ENCODE results near the gene LHX4.

The LHX4 gene

DNA sequence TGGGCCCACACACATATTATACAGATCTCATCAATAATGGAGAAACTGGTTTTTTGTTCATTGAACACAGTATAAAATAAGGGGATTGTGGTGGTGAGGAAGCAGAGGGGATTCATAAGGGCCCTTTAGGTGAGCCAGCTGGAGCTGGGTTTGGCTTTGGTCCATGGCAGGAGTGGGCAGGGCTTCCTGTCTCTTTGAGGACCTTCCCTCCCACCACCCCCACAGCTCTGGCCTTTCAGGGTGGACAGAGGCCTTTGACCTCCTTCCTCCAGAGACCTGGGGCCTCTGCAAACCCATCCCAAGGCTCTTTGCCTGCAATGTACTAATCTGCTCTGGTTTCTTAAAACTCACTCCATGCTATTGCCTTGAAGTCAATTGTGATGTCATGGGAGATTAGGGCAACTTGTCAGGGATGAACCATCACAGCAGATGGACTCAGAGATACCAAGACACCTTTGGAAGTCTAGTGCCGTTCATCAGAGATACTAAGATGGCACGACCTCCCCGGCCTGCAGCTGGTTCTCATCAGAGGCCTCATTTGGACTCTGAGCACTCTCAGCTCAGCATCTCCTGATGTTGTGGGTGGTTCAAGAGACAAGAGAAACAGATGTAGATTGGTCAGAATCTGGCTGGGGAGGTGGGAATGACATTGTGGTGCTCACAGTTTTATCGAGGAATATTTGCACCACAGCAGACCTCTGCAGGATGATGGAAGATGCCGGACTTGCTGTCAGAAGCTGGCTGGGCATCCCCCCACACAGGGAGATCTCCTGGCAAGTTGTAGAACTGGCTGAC lies 37.9 kb downstream of the LHX4 start:
- H3K36me3 ChIP-seq (ENCODE audit: control insufficient read depth, insufficient read depth, low read length) = peaks cover 7% of the 10 kb centered on the region
- no peaks in the 10 kb centered on the region for H3K27me3 ChIP-seq (ENCODE audit: control insufficient read depth, insufficient read depth, low read length)
- H3K4me3 ChIP-seq (ENCODE audit: low read depth, low read length) = no peak overlapping the region
- H3K9ac ChIP-seq (ENCODE audit: low read depth, low read length) = no peak overlapping the region
- no peaks in the 10 kb centered on the region for H3K9me3 ChIP-seq (ENCODE audit: control insufficient read depth, insufficient read depth, low read length)
- H3K4me1 ChIP-seq (ENCODE audit: control insufficient read depth, insufficient read depth, low read length) = peaks cover 31% of the 10 kb centered on the region

DNA sequence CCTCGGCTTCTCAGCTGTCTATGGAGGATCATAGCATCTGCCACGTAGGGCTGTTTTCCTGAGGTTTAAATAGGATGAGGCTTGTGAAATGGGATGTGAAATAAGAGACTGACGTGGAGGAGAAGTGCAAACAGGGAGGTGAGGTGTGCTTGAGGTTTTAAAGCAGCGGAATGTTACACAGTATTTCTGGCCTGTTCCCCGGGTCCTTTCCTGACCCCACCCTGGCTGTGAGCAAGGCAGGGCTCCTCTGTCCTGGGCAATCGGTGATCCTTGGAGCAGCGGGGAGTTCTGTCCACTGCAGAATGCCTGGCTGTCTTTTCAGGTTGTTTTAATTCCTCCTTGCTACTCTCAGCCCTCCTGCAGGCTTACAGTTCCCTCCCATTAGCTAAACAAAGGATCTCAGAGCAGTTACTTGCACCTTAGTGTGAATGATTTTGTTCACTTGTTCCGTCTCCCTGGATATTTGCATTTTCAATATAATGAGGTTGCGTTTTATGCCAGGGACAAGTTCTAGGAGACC lies 38.6 kb downstream of the LHX4 start:
- Histone ChIP-seq H3K27me3 (ENCODE audit: control insufficient read depth, insufficient read depth, low read length) (no peaks in the 10 kb centered on the region), H3K4me1 (ENCODE audit: control insufficient read depth, insufficient read depth, low read length) (peaks cover 31% of the 10 kb centered on the region), H3K4me3 (ENCODE audit: low read depth, low read length) (no peak overlapping the region), H3K9me3 (ENCODE audit: control insufficient read depth, insufficient read depth, low read length) (no peaks in the 10 kb centered on the region), H3K9ac (ENCODE audit: low read depth, low read length) (no peak overlapping the region), H3K36me3 (ENCODE audit: control insufficient read depth, insufficient read depth, low read length) (peaks cover 7% of the 10 kb centered on the region)

DNA sequence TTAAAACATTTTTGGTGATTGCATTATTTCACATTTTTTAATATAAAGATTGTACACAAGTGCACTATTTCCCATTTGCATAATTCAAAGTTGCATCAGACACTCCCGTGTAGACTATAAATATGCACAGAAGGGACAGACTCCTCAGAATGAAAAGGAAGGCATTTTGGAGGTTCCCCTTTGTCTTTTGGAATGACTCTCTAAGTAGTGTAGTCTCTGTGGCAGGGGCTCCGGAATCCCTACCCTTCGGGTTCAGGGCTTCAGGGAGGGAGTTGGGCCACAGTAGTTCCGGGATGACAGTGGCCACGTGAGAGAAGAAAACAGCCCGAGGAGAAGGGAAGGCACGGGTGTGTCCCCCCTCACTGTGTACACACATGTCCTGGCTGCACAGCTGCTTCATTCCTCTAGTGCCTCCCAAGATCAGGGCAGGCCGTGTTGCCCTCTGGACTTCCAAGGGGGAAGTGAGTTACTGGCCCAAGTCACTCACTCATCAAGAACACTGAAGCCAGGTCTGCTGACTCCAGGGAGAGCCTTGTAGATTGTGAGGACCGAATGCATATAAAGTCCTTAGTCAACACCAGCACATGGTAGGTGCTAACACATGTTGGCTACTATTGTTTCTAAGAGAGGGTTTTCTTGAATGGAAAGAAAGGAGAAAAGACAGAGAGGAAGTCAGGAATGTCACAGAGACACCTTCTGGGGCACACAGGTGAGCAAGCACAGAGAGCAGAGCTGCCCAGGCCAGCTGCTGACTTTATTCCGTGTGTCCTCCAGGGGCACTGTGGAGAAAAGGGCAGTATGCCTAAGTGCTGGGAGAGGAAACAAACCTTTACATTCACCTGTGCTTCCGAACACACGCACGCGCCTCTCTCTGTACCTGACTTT lies 39.8 kb downstream of the LHX4 start:
- no peak overlapping the region for H3K9ac ChIP-seq (ENCODE audit: low read depth, low read length)
- peaks cover 18% of the 10 kb centered on the region for H3K36me3 ChIP-seq (ENCODE audit: control insufficient read depth, insufficient read depth, low read length)
- H3K4me3 ChIP-seq (ENCODE audit: low read depth, low read length) = no peak overlapping the region
- H3K9me3 ChIP-seq (ENCODE audit: control insufficient read depth, insufficient read depth, low read length) = no peaks in the 10 kb centered on the region
- H3K27me3 ChIP-seq (ENCODE audit: control insufficient read depth, insufficient read depth, low read length) = no peaks in the 10 kb centered on the region
- H3K4me1 ChIP-seq (ENCODE audit: control insufficient read depth, insufficient read depth, low read length) = peaks cover 31% of the 10 kb centered on the region

DNA sequence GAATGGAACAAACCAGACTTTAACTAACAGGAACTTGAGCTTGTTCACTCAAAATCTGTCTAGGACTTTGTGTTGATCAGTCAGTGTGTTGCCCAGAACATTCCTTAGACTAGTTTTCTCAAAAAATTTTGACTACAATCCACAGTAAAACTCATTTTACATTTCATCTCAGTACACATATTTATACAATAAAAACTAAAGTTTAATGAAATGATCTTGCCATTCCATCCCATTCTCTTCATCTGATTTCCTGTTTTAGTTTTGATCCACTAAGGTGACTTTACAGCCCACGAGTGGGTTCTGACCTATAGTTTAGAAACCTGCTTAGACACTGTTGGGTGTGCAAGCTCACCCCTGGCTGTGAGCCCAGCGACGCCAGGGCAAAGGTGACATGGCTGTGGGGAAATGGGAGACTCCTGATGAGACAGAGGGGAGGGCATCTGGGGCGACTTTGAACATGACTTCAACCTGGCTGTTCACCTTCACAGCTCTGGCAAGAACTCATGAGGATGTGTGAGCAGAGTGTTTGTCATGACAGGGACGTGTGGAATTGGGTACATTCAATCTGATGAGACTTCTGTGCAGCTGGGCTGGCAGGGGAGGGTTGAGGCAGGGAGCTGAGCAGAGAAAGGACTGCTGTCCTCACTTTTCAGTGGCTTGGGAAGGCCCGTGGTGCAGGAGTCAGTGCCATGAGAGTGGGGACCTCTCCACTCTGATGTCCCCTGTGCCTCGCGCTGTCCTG lies 40.6 kb downstream of the LHX4 start:
- no peak overlapping the region for H3K4me3 ChIP-seq (ENCODE audit: low read depth, low read length)
- peaks cover 2% of the 10 kb centered on the region for H3K9me3 ChIP-seq (ENCODE audit: control insufficient read depth, insufficient read depth, low read length)
- peaks cover 22% of the 10 kb centered on the region for H3K36me3 ChIP-seq (ENCODE audit: control insufficient read depth, insufficient read depth, low read length)
- H3K4me1 ChIP-seq (ENCODE audit: control insufficient read depth, insufficient read depth, low read length) = peaks cover 31% of the 10 kb centered on the region
- H3K9ac ChIP-seq (ENCODE audit: low read depth, low read length) = no peak overlapping the region
- no peaks in the 10 kb centered on the region for H3K27me3 ChIP-seq (ENCODE audit: control insufficient read depth, insufficient read depth, low read length)

GRCh38 chr1:180271272-180272255 lies 41.5 kb downstream of the LHX4 start:
- Histone ChIP-seq H3K4me3 (ENCODE audit: low read depth, low read length) (no peak overlapping the region), H3K9ac (ENCODE audit: low read depth, low read length) (no peak overlapping the region), H3K27me3 (ENCODE audit: control insufficient read depth, insufficient read depth, low read length) (no peaks in the 10 kb centered on the region), H3K36me3 (ENCODE audit: control insufficient read depth, insufficient read depth, low read length) (peaks cover 23% of the 10 kb centered on the region), H3K9me3 (ENCODE audit: control insufficient read depth, insufficient read depth, low read length) (peaks cover 8% of the 10 kb centered on the region), H3K4me1 (ENCODE audit: control insufficient read depth, insufficient read depth, low read length) (peaks cover 31% of the 10 kb centered on the region)

- Histone ChIP-seq H3K27me3 (ENCODE audit: control insufficient read depth, insufficient read depth, low read length) (no peaks in the 10 kb centered on the region), H3K9ac (ENCODE audit: low read depth, low read length) (no peak overlapping the region), H3K36me3 (ENCODE audit: control insufficient read depth, insufficient read depth, low read length) (peaks cover 23% of the 10 kb centered on the region), H3K9me3 (ENCODE audit: control insufficient read depth, insufficient read depth, low read length) (peaks cover 8% of the 10 kb centered on the region), H3K4me1 (ENCODE audit: control insufficient read depth, insufficient read depth, low read length) (peaks cover 31% of the 10 kb centered on the region), H3K4me3 (ENCODE audit: low read depth, low read length) (no peak overlapping the region)
These were observed 42.3 kb downstream of the LHX4 start for GRCh38 chr1:180272395-180272794.

- Histone ChIP-seq H3K9ac (ENCODE audit: low read depth, low read length) (no peak overlapping the region), H3K4me1 (ENCODE audit: control insufficient read depth, insufficient read depth, low read length) (peaks cover 30% of the 10 kb centered on the region), H3K36me3 (ENCODE audit: control insufficient read depth, insufficient read depth, low read length) (peaks cover 23% of the 10 kb centered on the region), H3K9me3 (ENCODE audit: control insufficient read depth, insufficient read depth, low read length) (peaks cover 8% of the 10 kb centered on the region), H3K27me3 (ENCODE audit: control insufficient read depth, insufficient read depth, low read length) (no peaks in the 10 kb centered on the region), H3K4me3 (ENCODE audit: low read depth, low read length) (no peak overlapping the region)
These were observed 43.0 kb downstream of the LHX4 start for GRCh38 chr1:180273066-180273465.

GRCh38 chr1:180274221-180274620 lies 44.2 kb downstream of the LHX4 start:
- Histone ChIP-seq H3K36me3 (ENCODE audit: control insufficient read depth, insufficient read depth, low read length) (peaks cover 23% of the 10 kb centered on the region), H3K4me3 (ENCODE audit: low read depth, low read length) (no peak overlapping the region), H3K27me3 (ENCODE audit: control insufficient read depth, insufficient read depth, low read length) (no peaks in the 10 kb centered on the region), H3K4me1 (ENCODE audit: control insufficient read depth, insufficient read depth, low read length) (peaks cover 24% of the 10 kb centered on the region), H3K9me3 (ENCODE audit: control insufficient read depth, insufficient read depth, low read length) (peaks cover 8% of the 10 kb centered on the region), H3K9ac (ENCODE audit: low read depth, low read length) (no peak overlapping the region)

DNA sequence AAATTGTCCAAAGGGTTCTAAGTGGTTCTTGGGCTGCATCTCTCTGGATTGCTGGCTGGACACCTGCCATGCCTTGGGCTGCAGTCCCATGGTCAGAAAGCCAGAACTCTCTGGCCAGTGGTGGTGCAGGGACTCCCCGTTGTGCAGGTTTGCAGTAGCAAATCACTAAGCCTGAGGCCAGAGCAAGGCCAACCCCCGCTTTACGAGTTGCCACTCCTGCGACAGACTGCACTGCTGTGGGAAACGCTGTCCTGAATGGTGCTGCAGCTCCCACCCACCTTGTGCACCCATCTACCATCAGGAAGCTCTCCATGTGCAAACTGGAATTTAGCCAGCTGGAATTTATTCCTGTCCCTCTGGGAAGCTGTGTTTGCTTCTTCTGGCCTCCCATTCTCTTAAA lies 45.7 kb downstream of the LHX4 start:
- peaks cover 23% of the 10 kb centered on the region for H3K36me3 ChIP-seq (ENCODE audit: control insufficient read depth, insufficient read depth, low read length)
- H3K9ac ChIP-seq (ENCODE audit: low read depth, low read length) = no peak overlapping the region
- H3K4me3 ChIP-seq (ENCODE audit: low read depth, low read length) = no peak overlapping the region
- H3K4me1 ChIP-seq (ENCODE audit: control insufficient read depth, insufficient read depth, low read length) = peaks cover 16% of the 10 kb centered on the region
- no peaks in the 10 kb centered on the region for H3K27me3 ChIP-seq (ENCODE audit: control insufficient read depth, insufficient read depth, low read length)
- peaks cover 8% of the 10 kb centered on the region for H3K9me3 ChIP-seq (ENCODE audit: control insufficient read depth, insufficient read depth, low read length)

GRCh38 chr1:180277476-180278193 lies 47.6 kb downstream of the LHX4 start:
- Histone ChIP-seq H3K9ac (ENCODE audit: low read depth, low read length) (no peak overlapping the region), H3K4me1 (ENCODE audit: control insufficient read depth, insufficient read depth, low read length) (peaks cover 6% of the 10 kb centered on the region), H3K4me3 (ENCODE audit: low read depth, low read length) (no peak overlapping the region), H3K36me3 (ENCODE audit: control insufficient read depth, insufficient read depth, low read length) (peaks cover 16% of the 10 kb centered on the region), H3K9me3 (ENCODE audit: control insufficient read depth, insufficient read depth, low read length) (peaks cover 8% of the 10 kb centered on the region), H3K27me3 (ENCODE audit: control insufficient read depth, insufficient read depth, low read length) (no peaks in the 10 kb centered on the region)
